ENCODE measurements around the gene PRSS57.

The PRSS57 gene

GRCh38 chr19:640606-641189 lies 54.6 kb downstream of the PRSS57 start:
- no CpG with 5 or more reads among the region's 31 CpGs for WGBS (ENCODE audit: extremely low coverage, insufficient coverage, insufficient read length)
- Histone ChIP-seq H3K4me2 (ENCODE audit: low read length) (no peak overlapping the region), H3K14ac (ENCODE audit: low read length) (no peak overlapping the region), H3K4ac (ENCODE audit: low read depth, low read length) (no peak overlapping the region), H3K36me3 (ENCODE audit: control insufficient read depth in 1 of 2, insufficient read depth in 2 of 2, low read length in 2 of 2) (peaks cover 12 to 19% of the 10 kb centered on the region in 2 experiments), H3K79me2 (ENCODE audit: control insufficient read depth, insufficient read depth, low read length, poor library complexity) (no peaks in the 10 kb centered on the region), H2BK120ac (ENCODE audit: insufficient read depth, low read length, poor library complexity) (no peak overlapping the region), H2BK5ac (ENCODE audit: low read depth, low read length, poor library complexity) (no peak overlapping the region), H3K4me1 (ENCODE audit: control insufficient read depth in 1 of 2, insufficient read depth in 2 of 2, low read length in 2 of 2) (peaks cover 3 to 9% of the 10 kb centered on the region in 2 experiments), H3K4me3 (ENCODE audit: low read depth, low read length) (no peak overlapping the region), H4K8ac (ENCODE audit: low read depth, low read length) (no peak overlapping the region), H4K12ac (ENCODE audit: low read depth, low read length) (no peak overlapping the region), H2AFZ (ENCODE audit: insufficient read depth, low read length, poor library complexity) (no peak overlapping the region), H3K27me3 (ENCODE audit: insufficient read depth, low read length) (no peaks in the 10 kb centered on the region), H4K91ac (ENCODE audit: low read depth, low read length) (no peak overlapping the region), H3K9me3 (ENCODE audit: insufficient read depth, low read depth, low read length) (peaks cover 4% of the 10 kb centered on the region), H2AK5ac (ENCODE audit: low read length) (no peak overlapping the region), H3K18ac (ENCODE audit: low read length) (no peak overlapping the region), H3K79me1 (ENCODE audit: low read length) (no peaks in the 10 kb centered on the region), H3K23ac (ENCODE audit: low read length) (no peak overlapping the region), H2BK12ac (ENCODE audit: low read length) (no peak overlapping the region), H3K27ac (ENCODE audit: low read depth, low read length) (no peak overlapping the region), H3K9ac (ENCODE audit: low read length) (no peak overlapping the region)
- DNase-seq: peak; percentile 64 to 67

DNA sequence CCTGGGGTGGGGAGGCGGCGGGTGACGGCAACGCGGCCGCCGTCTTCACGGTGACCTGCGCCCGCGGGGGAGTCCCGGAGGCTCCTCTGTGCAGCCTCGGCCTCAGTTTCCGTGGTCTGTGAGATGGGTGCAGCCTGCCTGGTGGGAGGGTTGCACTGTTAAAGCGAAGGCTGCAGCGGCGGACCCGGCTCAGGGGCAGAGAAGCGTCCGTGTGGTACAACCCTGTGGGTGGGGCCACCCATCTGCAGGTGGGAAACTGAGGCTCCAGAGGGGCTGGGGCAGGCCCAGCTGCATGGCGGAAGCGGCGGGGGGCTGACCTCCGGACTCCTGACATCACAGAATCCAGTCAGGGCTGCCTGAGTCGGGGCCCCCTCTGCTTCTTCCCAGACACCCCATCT lies 55.1 kb downstream of the PRSS57 start:
- Histone ChIP-seq H3K79me2 (ENCODE audit: control insufficient read depth, insufficient read depth, low read length, poor library complexity) (no peaks in the 10 kb centered on the region), H3K23ac (ENCODE audit: low read length) (no peak overlapping the region), H4K8ac (ENCODE audit: low read depth, low read length) (no peak overlapping the region), H3K4me1 (ENCODE audit: control insufficient read depth in 1 of 2, insufficient read depth in 2 of 2, low read length in 2 of 2) (peaks cover 5 to 10% of the 10 kb centered on the region in 2 experiments), H3K4ac (ENCODE audit: low read depth, low read length) (no peak overlapping the region), H2BK12ac (ENCODE audit: low read length) (no peak overlapping the region), H3K9me3 (ENCODE audit: insufficient read depth, low read depth, low read length) (peaks cover 4% of the 10 kb centered on the region), H2BK5ac (ENCODE audit: low read depth, low read length, poor library complexity) (no peak overlapping the region), H3K27ac (ENCODE audit: low read depth, low read length) (no peak overlapping the region), H2AK5ac (ENCODE audit: low read length) (no peak overlapping the region), H2AFZ (ENCODE audit: insufficient read depth, low read length, poor library complexity) (no peak overlapping the region), H3K4me3 (ENCODE audit: low read depth, low read length) (peak overlapping the region; percentile 14), H3K9ac (ENCODE audit: low read length) (no peak overlapping the region), H3K79me1 (ENCODE audit: low read length) (no peaks in the 10 kb centered on the region), H3K18ac (ENCODE audit: low read length) (no peak overlapping the region), H3K14ac (ENCODE audit: low read length) (no peak overlapping the region), H4K12ac (ENCODE audit: low read depth, low read length) (no peak overlapping the region), H3K27me3 (ENCODE audit: insufficient read depth, low read length) (no peaks in the 10 kb centered on the region), H3K4me2 (ENCODE audit: low read length) (peak overlapping the region; percentile 88), H2BK120ac (ENCODE audit: insufficient read depth, low read length, poor library complexity) (no peak overlapping the region), H4K91ac (ENCODE audit: low read depth, low read length) (no peak overlapping the region), H3K36me3 (ENCODE audit: control insufficient read depth in 1 of 2, insufficient read depth in 2 of 2, low read length in 2 of 2) (peaks cover 12 to 19% of the 10 kb centered on the region in 2 experiments)
- no peak for DNase-seq
- no CpG with 5 or more reads among the region's 25 CpGs for WGBS (ENCODE audit: extremely low coverage, insufficient coverage, insufficient read length)

- WGBS (ENCODE audit: extremely low coverage, insufficient coverage, insufficient read length): no CpG with 5 or more reads among the region's 109 CpGs
- H3K4me1 ChIP-seq (ENCODE audit: control insufficient read depth in 1 of 2, insufficient read depth in 2 of 2, low read length in 2 of 2): peaks cover 8 to 13% of the 10 kb centered on the region in 2 experiments
- H2AFZ ChIP-seq (ENCODE audit: insufficient read depth, low read length, poor library complexity): peak within 1 kb of the TSS; percentile 35
- no peak within 1 kb of the TSS for H4K12ac ChIP-seq (ENCODE audit: low read depth, low read length)
- H3K23ac ChIP-seq (ENCODE audit: low read length): no peak within 1 kb of the TSS
- H3K4me3 ChIP-seq (ENCODE audit: low read depth, low read length): peak within 1 kb of the TSS; percentile 66
- H4K91ac ChIP-seq (ENCODE audit: low read depth, low read length): no peak within 1 kb of the TSS
- no peak within 1 kb of the TSS for H3K14ac ChIP-seq (ENCODE audit: low read length)
- H3K4me2 ChIP-seq (ENCODE audit: low read length): peak within 1 kb of the TSS; percentile 88
- no peaks in the 10 kb centered on the region for H3K27me3 ChIP-seq (ENCODE audit: insufficient read depth, low read length)
- DNase-seq: peak; percentile 86 to 92
- H2AK5ac ChIP-seq (ENCODE audit: low read length): no peak within 1 kb of the TSS
- no peak within 1 kb of the TSS for H3K4ac ChIP-seq (ENCODE audit: low read depth, low read length)
- peak within 1 kb of the TSS; percentile 43 for H4K8ac ChIP-seq (ENCODE audit: low read depth, low read length)
- H2BK120ac ChIP-seq (ENCODE audit: insufficient read depth, low read length, poor library complexity): no peak within 1 kb of the TSS
- H3K79me1 ChIP-seq (ENCODE audit: low read length): no peaks in the 10 kb centered on the region
- no peak within 1 kb of the TSS for H3K27ac ChIP-seq (ENCODE audit: low read depth, low read length)
- peaks cover 4% of the 10 kb centered on the region for H3K9me3 ChIP-seq (ENCODE audit: insufficient read depth, low read depth, low read length)
- H3K18ac ChIP-seq (ENCODE audit: low read length): no peak within 1 kb of the TSS
- no peak within 1 kb of the TSS for H2BK12ac ChIP-seq (ENCODE audit: low read length)
- H3K79me2 ChIP-seq (ENCODE audit: control insufficient read depth, insufficient read depth, low read length, poor library complexity): no peaks in the 10 kb centered on the region
- H2BK5ac ChIP-seq (ENCODE audit: low read depth, low read length, poor library complexity): no peak within 1 kb of the TSS
- H3K36me3 ChIP-seq (ENCODE audit: control insufficient read depth in 1 of 2, insufficient read depth in 2 of 2, low read length in 2 of 2): peaks cover 5 to 12% of the 10 kb centered on the region in 2 experiments
- no peak within 1 kb of the TSS for H3K9ac ChIP-seq (ENCODE audit: low read length)
These were observed 55.7 kb downstream of the PRSS57 start, which contains the start of gene FGF22 for GRCh38 chr19:639253-640160. FGF22 (plus strand) TSS chr19:639879; CDS start chr19:639926, 47 bp downstream.

DNA sequence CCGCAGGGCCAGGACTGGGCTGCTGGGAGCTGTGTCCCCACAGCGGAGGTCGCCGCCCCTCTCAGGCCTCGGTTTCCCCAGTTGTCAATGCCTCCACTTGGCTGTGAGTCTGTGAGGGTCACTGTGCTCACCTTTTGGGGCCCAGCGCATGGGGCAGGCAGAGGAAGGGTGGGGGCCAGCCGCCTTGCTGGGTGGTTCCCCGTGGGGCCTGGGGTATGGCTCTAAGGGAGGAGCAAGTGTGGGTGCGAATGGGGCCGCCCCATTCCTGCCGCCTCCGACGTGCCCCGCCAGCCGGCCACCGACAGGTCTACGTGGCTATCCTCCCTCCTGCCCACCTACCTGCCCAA lies 56.4 kb downstream of the PRSS57 start:
- H3K9me3 ChIP-seq (ENCODE audit: insufficient read depth, low read depth, low read length): peaks cover 4% of the 10 kb centered on the region
- no peak overlapping the region for H2AK5ac ChIP-seq (ENCODE audit: low read length)
- H3K27me3 ChIP-seq (ENCODE audit: insufficient read depth, low read length): no peaks in the 10 kb centered on the region
- H3K4me2 ChIP-seq (ENCODE audit: low read length): no peak overlapping the region
- DNase-seq: no peak
- no peak overlapping the region for H3K4ac ChIP-seq (ENCODE audit: low read depth, low read length)
- no peak overlapping the region for H4K8ac ChIP-seq (ENCODE audit: low read depth, low read length)
- no peak overlapping the region for H3K27ac ChIP-seq (ENCODE audit: low read depth, low read length)
- no peak overlapping the region for H2BK12ac ChIP-seq (ENCODE audit: low read length)
- H3K4me3 ChIP-seq (ENCODE audit: low read depth, low read length): no peak overlapping the region
- no peak overlapping the region for H2BK5ac ChIP-seq (ENCODE audit: low read depth, low read length, poor library complexity)
- no peak overlapping the region for H3K14ac ChIP-seq (ENCODE audit: low read length)
- no CpG with 5 or more reads among the region's 17 CpGs for WGBS (ENCODE audit: extremely low coverage, insufficient coverage, insufficient read length)
- no peak overlapping the region for H2BK120ac ChIP-seq (ENCODE audit: insufficient read depth, low read length, poor library complexity)
- H3K23ac ChIP-seq (ENCODE audit: low read length): no peak overlapping the region
- H3K9ac ChIP-seq (ENCODE audit: low read length): no peak overlapping the region
- H4K12ac ChIP-seq (ENCODE audit: low read depth, low read length): no peak overlapping the region
- peaks cover under 1 to 7% of the 10 kb centered on the region in 2 experiments for H3K36me3 ChIP-seq (ENCODE audit: control insufficient read depth in 1 of 2, insufficient read depth in 2 of 2, low read length in 2 of 2)
- peaks cover 1% of the 10 kb centered on the region for H3K79me2 ChIP-seq (ENCODE audit: control insufficient read depth, insufficient read depth, low read length, poor library complexity)
- no peak overlapping the region for H3K18ac ChIP-seq (ENCODE audit: low read length)
- H3K4me1 ChIP-seq (ENCODE audit: control insufficient read depth in 1 of 2, insufficient read depth in 2 of 2, low read length in 2 of 2): peaks cover 14 to 18% of the 10 kb centered on the region in 2 experiments
- peak overlapping the region; percentile 1 for H2AFZ ChIP-seq (ENCODE audit: insufficient read depth, low read length, poor library complexity)
- H4K91ac ChIP-seq (ENCODE audit: low read depth, low read length): no peak overlapping the region
- H3K79me1 ChIP-seq (ENCODE audit: low read length): no peaks in the 10 kb centered on the region
